ENCODE data around the gene POMGNT2.

The POMGNT2 gene

DNA sequence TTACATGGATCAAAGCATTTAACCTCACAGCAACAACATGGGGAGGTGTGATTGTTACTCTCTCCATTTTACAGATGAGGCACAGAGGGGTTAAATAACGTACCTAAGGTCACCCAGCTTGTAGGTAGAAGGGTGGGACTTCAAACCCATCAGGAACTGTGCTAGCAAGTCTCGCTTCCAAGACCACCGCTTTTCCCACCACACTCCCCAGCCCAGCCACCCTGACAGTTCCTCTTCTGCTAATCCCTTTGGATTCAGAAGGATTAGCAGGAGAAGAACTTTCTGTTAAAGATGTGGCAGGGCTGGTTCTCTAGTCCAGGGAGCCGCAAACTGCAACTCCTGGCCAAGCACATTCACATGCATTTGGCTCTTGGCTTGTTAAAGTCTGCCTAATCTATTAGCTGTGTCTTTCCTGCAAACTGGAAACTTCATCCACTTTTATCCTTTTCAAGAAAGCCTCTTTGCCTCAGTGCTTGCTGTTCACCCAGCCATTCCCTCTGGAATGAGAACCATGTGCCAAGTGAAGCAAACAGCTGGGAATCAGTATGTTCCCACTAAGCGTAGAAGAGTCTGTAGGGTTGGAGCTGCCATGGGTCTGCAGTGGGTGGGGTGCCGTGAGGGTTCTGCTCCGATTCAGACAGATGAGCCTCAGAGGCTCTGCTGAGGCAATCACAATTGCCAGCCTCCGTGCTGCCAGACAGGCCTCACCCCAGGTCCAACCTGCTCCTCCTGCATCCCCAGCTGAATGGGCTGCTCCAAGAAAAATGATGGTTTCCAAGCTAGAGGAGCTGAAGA, 44.6 kb downstream of the POMGNT2 start:
- Histone ChIP-seq H3K27me3 (ENCODE audit: insufficient read depth, low read length, poor library complexity, severe bottlenecking) (no peaks in the 10 kb centered on the region), H3F3A (ENCODE audit: low read depth) (no peaks in the 10 kb centered on the region), H3K79me2 (ENCODE audit: insufficient read depth, low read length) (no peaks in the 10 kb centered on the region), H3K4me3 (ENCODE audit: low read length, poor library complexity, severe bottlenecking) (no peak overlapping the region), H3K4me2 (ENCODE audit: low read depth, low read length, poor library complexity, severe bottlenecking) (no peak overlapping the region), H2AFZ (ENCODE audit: low read length) (no peak overlapping the region), H4K20me1 (ENCODE audit: insufficient read depth, low read length, poor library complexity, severe bottlenecking) (no peaks in the 10 kb centered on the region), H3K4me1 (ENCODE audit: insufficient read depth, low read length, poor library complexity, severe bottlenecking) (peaks cover 10% of the 10 kb centered on the region), H3K9ac (ENCODE audit: low read depth, low read length, poor library complexity, severe bottlenecking) (no peak overlapping the region), H3K36me3 (ENCODE audit: insufficient read depth, low read length) (no peaks in the 10 kb centered on the region), H3K9me3 (ENCODE audit: insufficient read depth, low read depth, low read length) (no peaks in the 10 kb centered on the region), H3K9me2 (replicated peaks; ENCODE audit: low read depth, low read length) (no peaks in the 10 kb centered on the region)
- TF ChIP-seq EZH2phosphoT487 (IDR thresholded peaks at IDR 0.05; ENCODE audit: borderline replicate concordance) = no peak
- TF ChIP-seq, protein P1, sequence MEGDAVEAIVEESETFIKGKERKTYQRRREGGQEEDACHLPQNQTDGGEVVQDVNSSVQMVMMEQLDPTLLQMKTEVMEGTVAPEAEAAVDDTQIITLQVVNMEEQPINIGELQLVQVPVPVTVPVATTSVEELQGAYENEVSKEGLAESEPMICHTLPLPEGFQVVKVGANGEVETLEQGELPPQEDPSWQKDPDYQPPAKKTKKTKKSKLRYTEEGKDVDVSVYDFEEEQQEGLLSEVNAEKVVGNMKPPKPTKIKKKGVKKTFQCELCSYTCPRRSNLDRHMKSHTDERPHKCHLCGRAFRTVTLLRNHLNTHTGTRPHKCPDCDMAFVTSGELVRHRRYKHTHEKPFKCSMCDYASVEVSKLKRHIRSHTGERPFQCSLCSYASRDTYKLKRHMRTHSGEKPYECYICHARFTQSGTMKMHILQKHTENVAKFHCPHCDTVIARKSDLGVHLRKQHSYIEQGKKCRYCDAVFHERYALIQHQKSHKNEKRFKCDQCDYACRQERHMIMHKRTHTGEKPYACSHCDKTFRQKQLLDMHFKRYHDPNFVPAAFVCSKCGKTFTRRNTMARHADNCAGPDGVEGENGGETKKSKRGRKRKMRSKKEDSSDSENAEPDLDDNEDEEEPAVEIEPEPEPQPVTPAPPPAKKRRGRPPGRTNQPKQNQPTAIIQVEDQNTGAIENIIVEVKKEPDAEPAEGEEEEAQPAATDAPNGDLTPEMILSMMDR (conservative IDR thresholded peaks at IDR 0.05; ENCODE audit: low read length) = no peak

DNA sequence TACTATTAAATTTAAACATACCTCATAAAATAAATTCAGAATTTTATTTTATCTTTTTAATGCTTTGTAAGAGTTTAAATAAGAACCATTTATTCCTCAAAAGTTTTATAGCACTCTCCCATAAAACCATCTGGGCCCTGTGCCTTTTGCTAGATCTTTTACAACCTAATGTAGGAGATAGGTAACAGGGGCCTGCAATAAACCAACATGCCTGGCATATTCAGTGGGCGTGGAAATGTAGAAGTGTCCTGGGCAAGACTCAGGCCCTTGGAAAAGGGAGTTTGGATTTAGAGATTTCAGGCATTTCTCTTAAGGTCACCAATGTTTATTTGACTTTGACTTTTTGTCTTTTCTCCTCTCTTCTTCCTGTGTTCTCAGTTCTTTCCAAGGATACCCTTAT, 46.4 kb downstream of the POMGNT2 start:
- Histone ChIP-seq H3K9ac (ENCODE audit: low read depth, low read length, poor library complexity, severe bottlenecking) (no peak overlapping the region), H3K36me3 (ENCODE audit: insufficient read depth, low read length) (no peaks in the 10 kb centered on the region), H3K4me2 (ENCODE audit: low read depth, low read length, poor library complexity, severe bottlenecking) (no peak overlapping the region), H3K9me3 (ENCODE audit: insufficient read depth, low read depth, low read length) (no peaks in the 10 kb centered on the region), H3F3A (ENCODE audit: low read depth) (no peaks in the 10 kb centered on the region), H3K9me2 (replicated peaks; ENCODE audit: low read depth, low read length) (no peaks in the 10 kb centered on the region), H4K20me1 (ENCODE audit: insufficient read depth, low read length, poor library complexity, severe bottlenecking) (no peaks in the 10 kb centered on the region), H3K4me1 (ENCODE audit: insufficient read depth, low read length, poor library complexity, severe bottlenecking) (peaks cover 10% of the 10 kb centered on the region), H2AFZ (ENCODE audit: low read length) (no peak overlapping the region), H3K27me3 (ENCODE audit: insufficient read depth, low read length, poor library complexity, severe bottlenecking) (no peaks in the 10 kb centered on the region), H3K4me3 (ENCODE audit: low read length, poor library complexity, severe bottlenecking) (no peak overlapping the region), H3K79me2 (ENCODE audit: insufficient read depth, low read length) (no peaks in the 10 kb centered on the region)
- no peak for TF ChIP-seq EZH2phosphoT487 (IDR thresholded peaks at IDR 0.05; ENCODE audit: borderline replicate concordance)
- TF ChIP-seq, protein P1 (conservative IDR thresholded peaks at IDR 0.05; ENCODE audit: low read length) = no peak

DNA sequence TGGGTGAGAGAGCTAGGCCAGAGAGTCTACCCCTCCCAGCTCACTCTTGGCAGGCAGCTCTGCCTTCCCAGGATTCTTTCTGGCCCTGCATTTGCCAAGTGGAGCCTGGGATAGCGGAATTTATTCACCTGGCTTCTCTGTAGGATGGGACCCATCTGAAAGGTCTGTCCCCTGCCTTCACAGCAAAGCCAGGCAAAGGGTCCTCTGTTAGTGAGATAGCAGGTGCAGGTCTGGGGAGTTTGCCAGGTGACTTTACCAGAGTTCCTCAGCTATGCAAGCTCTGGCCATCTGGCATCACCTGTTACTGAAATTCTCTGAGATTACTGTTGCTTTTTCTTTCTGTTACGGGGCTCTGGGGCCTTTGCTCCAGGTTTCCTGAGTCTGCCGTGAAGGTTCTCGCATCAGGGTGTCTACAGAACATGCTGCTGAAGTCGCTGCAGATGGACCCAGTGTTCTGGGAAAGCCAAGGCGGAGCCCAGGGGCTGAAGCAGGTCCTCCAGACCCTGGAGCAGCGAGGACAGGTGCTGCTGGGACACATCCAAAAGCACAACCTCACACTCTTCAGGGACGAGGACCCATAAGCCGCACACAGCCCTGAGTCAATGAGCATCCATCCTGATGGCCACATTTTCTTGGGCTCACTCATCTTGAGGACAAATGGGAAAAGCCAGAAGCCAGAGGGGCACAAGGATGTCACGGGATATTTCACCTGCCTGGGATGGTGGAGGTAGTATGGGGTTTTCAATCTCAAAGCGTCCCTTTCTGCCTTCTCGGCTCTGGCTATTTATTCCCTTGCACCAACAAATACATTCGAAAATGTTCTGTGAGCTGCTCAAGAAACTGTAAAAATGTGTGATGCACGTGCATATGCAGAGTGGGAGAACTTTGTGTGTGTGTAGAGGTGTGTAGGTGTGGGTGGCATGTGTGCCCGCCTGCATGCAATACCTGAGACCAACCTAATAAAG, 49.8 kb downstream of the POMGNT2 start:
- no peak overlapping the region for H2AFZ ChIP-seq (ENCODE audit: low read length)
- H3K9me3 ChIP-seq (ENCODE audit: insufficient read depth, low read depth, low read length) = peaks cover 4% of the 10 kb centered on the region; the same call in 1 of the 2 replicates
- no peaks in the 10 kb centered on the region for H3F3A ChIP-seq (ENCODE audit: low read depth)
- no peaks in the 10 kb centered on the region for H3K79me2 ChIP-seq (ENCODE audit: insufficient read depth, low read length)
- peaks cover 4% of the 10 kb centered on the region for H3K4me1 ChIP-seq (ENCODE audit: insufficient read depth, low read length, poor library complexity, severe bottlenecking)
- TF ChIP-seq EZH2phosphoT487 (IDR thresholded peaks at IDR 0.05; ENCODE audit: borderline replicate concordance) = no peak
- TF ChIP-seq, protein P1 (conservative IDR thresholded peaks at IDR 0.05; ENCODE audit: low read length) = no peak
- no peak overlapping the region for H3K9ac ChIP-seq (ENCODE audit: low read depth, low read length, poor library complexity, severe bottlenecking)
- no peak overlapping the region for H3K4me3 ChIP-seq (ENCODE audit: low read length, poor library complexity, severe bottlenecking)
- no peak overlapping the region for H3K4me2 ChIP-seq (ENCODE audit: low read depth, low read length, poor library complexity, severe bottlenecking)
- no peaks in the 10 kb centered on the region for H3K36me3 ChIP-seq (ENCODE audit: insufficient read depth, low read length)
- no peaks in the 10 kb centered on the region for H4K20me1 ChIP-seq (ENCODE audit: insufficient read depth, low read length, poor library complexity, severe bottlenecking)
- no peaks in the 10 kb centered on the region for H3K9me2 ChIP-seq (replicated peaks; ENCODE audit: low read depth, low read length)
- H3K27me3 ChIP-seq (ENCODE audit: insufficient read depth, low read length, poor library complexity, severe bottlenecking) = no peaks in the 10 kb centered on the region
